Muscle of leg (tissue), 11 donors: ENCODE measurements around the gene FGF14. TPM values are rescaled to one million over a fixed set of nuclear protein-coding genes. Genes with fewer than 3 reads are reported as not detected.
"Not testable (repeated sequence)": the region's sequence is repeated elsewhere in the genome, so short reads cannot be mapped to it uniquely, and the experiment has no call there.

ENCODE experiments used
- DNase-seq: peaks from one replicate; pipeline ENCODE4 v3.0.0; 2013
- H3K27ac ChIP-seq: one replicate; pipeline ENCODE4 v1.5.1; 2013; ENCODE audit warnings: mild to moderate bottlenecking, low read length, control low read depth
- H3K27me3 ChIP-seq: one replicate; pipeline ENCODE4 v1.6.1; 2013; ENCODE audit warnings: low read length; ENCODE audit not compliant: control insufficient read depth, insufficient read depth
- H3K36me3 ChIP-seq: one replicate; pipeline ENCODE4 v1.6.1; 2013; ENCODE audit warnings: low read length; ENCODE audit not compliant: control insufficient read depth, insufficient read depth
- H3K4me1 ChIP-seq: one replicate; pipeline ENCODE4 v1.6.1; 2013; ENCODE audit warnings: low read length; ENCODE audit not compliant: control insufficient read depth, insufficient read depth
- H3K4me3 ChIP-seq: one replicate; pipeline ENCODE4 v1.5.1; 2013; ENCODE audit warnings: low read length, control low read depth
- H3K9me3 ChIP-seq: replicated peaks from 2 replicates; pipeline ENCODE4 v1.6.1; 2013; ENCODE audit warnings: low read depth, low read length; ENCODE audit not compliant: control insufficient read depth
- WGBS: methylation state at CpG from one replicate; pipeline ENCODE4 v1.1.5; 2013; ENCODE audit warnings: missing lambda C conversion rate; ENCODE audit not compliant: insufficient coverage; 5-methylcytosine and 5-hydroxymethylcytosine counted together
- polyA plus RNA-seq, 8 donors: library from polyadenylated mRNA; unstranded; fragments of 120-200 nt; gene quantifications; one replicate each; pipeline versions ENCODE4 v1.2.1 to v1.2.3, GENCODE V29; 2013; ENCODE audit warnings: inconsistent platforms in 1 of 8, low replicate concordance in 1 of 8; ENCODE audit not compliant: insufficient read length in 8 of 8, insufficient read depth in 1 of 8
- total RNA-seq: library from RNA; stranded (reverse); fragments of 120-200 nt; gene quantifications from one replicate; pipeline ENCODE4 v1.2.4, GENCODE V29; 2013

FGF14 gene
- total and polyA plus RNA-seq, 9 donors: 0.09 to 2.1 (median 0.83) TPM

GRCh38 chr13:102089177-102089576 lies 312.7 kb downstream of the FGF14 start:
- H3K36me3 ChIP-seq: no peaks in the 10 kb centered on the region
- no peaks in the 10 kb centered on the region for H3K9me3 ChIP-seq
- no peak overlapping the region for H3K4me3 ChIP-seq
- H3K27me3 ChIP-seq: no peaks in the 10 kb centered on the region
- WGBS: no CpG with 5 or more reads among the region's 2 CpGs
- no peaks in the 10 kb centered on the region for H3K4me1 ChIP-seq
- peak; percentile 4 for DNase-seq
- H3K27ac ChIP-seq: no peak overlapping the region

- no peak overlapping the region for H3K4me3 ChIP-seq
Measured at GRCh38 chr13:102073251-102073650, 328.6 kb downstream of the FGF14 start.

GRCh38 chr13:102071711-102072110 lies 330.1 kb downstream of the FGF14 start:
- H3K36me3 ChIP-seq: no peaks in the 10 kb centered on the region
- 100% methylated on average over 1 of the region's 6 CpGs for WGBS
- no peak overlapping the region for H3K4me3 ChIP-seq
- H3K9me3 ChIP-seq: no peaks in the 10 kb centered on the region
- H3K27ac ChIP-seq: no peak overlapping the region
- no peaks in the 10 kb centered on the region for H3K4me1 ChIP-seq
- no peak for DNase-seq
- H3K27me3 ChIP-seq: no peaks in the 10 kb centered on the region

More at GRCh38 chr13:102073251-102073650, 328.6 kb downstream of the FGF14 start:
- Histone ChIP-seq H3K27me3 (no peaks in the 10 kb centered on the region), H3K9me3 (no peaks in the 10 kb centered on the region), H3K4me1 (no peaks in the 10 kb centered on the region), H3K27ac (no peak overlapping the region), H3K36me3 (no peaks in the 10 kb centered on the region)
- DNase-seq: no peak
- WGBS: no CpG with 5 or more reads among the region's 1 CpG

- DNase-seq, H3K4me3 ChIP-seq, H3K4me1 ChIP-seq, H3K27me3 ChIP-seq, H3K36me3 ChIP-seq, H3K27ac ChIP-seq, H3K9me3 ChIP-seq: not testable (repeated sequence)
- WGBS: 91% methylated on average over 12 of the region's 28 CpGs
Measured at GRCh38 chr13:102068323-102068722, 333.5 kb downstream of the FGF14 start.

- no CpG with 5 or more reads among the region's 2 CpGs for WGBS
- no peaks in the 10 kb centered on the region for H3K27me3 ChIP-seq
- no peak overlapping the region for H3K27ac ChIP-seq
- peaks cover 12% of the 10 kb centered on the region for H3K9me3 ChIP-seq
- H3K4me3 ChIP-seq: no peak overlapping the region
- H3K36me3 ChIP-seq: no peaks in the 10 kb centered on the region
- no peaks in the 10 kb centered on the region for H3K4me1 ChIP-seq
- DNase-seq: no peak
Measured at GRCh38 chr13:102055090-102055779, 346.6 kb downstream of the FGF14 start.

GRCh38 chr13:102049853-102050252 lies 352.0 kb downstream of the FGF14 start:
- Histone ChIP-seq H3K4me1 (no peaks in the 10 kb centered on the region), H3K36me3 (no peaks in the 10 kb centered on the region), H3K27ac (no peak overlapping the region), H3K4me3 (no peak overlapping the region), H3K9me3 (peaks cover 14% of the 10 kb centered on the region), H3K27me3 (no peaks in the 10 kb centered on the region)
- no CpG with 5 or more reads among the region's 1 CpG for WGBS
- no peak for DNase-seq

- Histone ChIP-seq H3K27me3 (no peaks in the 10 kb centered on the region), H3K4me3 (no peak overlapping the region), H3K4me1 (no peaks in the 10 kb centered on the region), H3K9me3 (peaks cover 7% of the 10 kb centered on the region), H3K36me3 (no peaks in the 10 kb centered on the region), H3K27ac (no peak overlapping the region)
- DNase-seq: no peak
- no CpG with 5 or more reads among the region's 1 CpG for WGBS
Measured at GRCh38 chr13:102045731-102046130, 356.1 kb downstream of the FGF14 start.

GRCh38 chr13:102042746-102043145 lies 359.1 kb downstream of the FGF14 start:
- H3K36me3 ChIP-seq: no peaks in the 10 kb centered on the region
- H3K4me1 ChIP-seq: no peaks in the 10 kb centered on the region
- DNase-seq: no peak
- no CpG with 5 or more reads among the region's 4 CpGs for WGBS
- no peaks in the 10 kb centered on the region for H3K9me3 ChIP-seq
- no peak overlapping the region for H3K27ac ChIP-seq
- no peak overlapping the region for H3K4me3 ChIP-seq
- H3K27me3 ChIP-seq: no peaks in the 10 kb centered on the region

GRCh38 chr13:102041544-102041943 lies 360.3 kb downstream of the FGF14 start:
- no peaks in the 10 kb centered on the region for H3K9me3 ChIP-seq
- no peak for DNase-seq
- no peaks in the 10 kb centered on the region for H3K36me3 ChIP-seq
- H3K4me3 ChIP-seq: no peak overlapping the region
- no peaks in the 10 kb centered on the region for H3K27me3 ChIP-seq
- H3K27ac ChIP-seq: no peak overlapping the region
- no peaks in the 10 kb centered on the region for H3K4me1 ChIP-seq

GRCh38 chr13:102040812-102041211 lies 361.0 kb downstream of the FGF14 start:
- Histone ChIP-seq H3K9me3 (no peaks in the 10 kb centered on the region), H3K27me3 (no peaks in the 10 kb centered on the region), H3K4me3 (no peak overlapping the region), H3K4me1 (no peaks in the 10 kb centered on the region), H3K36me3 (no peaks in the 10 kb centered on the region), H3K27ac (no peak overlapping the region)
- WGBS: 43% methylated on average over 1 of the region's 2 CpGs
- DNase-seq: no peak

GRCh38 chr13:102039264-102039663 lies 362.6 kb downstream of the FGF14 start:
- H3K4me1 ChIP-seq: no peaks in the 10 kb centered on the region
- 47% methylated on average over 7 of the region's 7 CpGs for WGBS
- no peak for DNase-seq
- no peaks in the 10 kb centered on the region for H3K36me3 ChIP-seq
- no peaks in the 10 kb centered on the region for H3K9me3 ChIP-seq
- H3K4me3 ChIP-seq: no peak overlapping the region
- no peak overlapping the region for H3K27ac ChIP-seq
- no peaks in the 10 kb centered on the region for H3K27me3 ChIP-seq
